ENCODE data around the gene PLIN1.

DNA sequence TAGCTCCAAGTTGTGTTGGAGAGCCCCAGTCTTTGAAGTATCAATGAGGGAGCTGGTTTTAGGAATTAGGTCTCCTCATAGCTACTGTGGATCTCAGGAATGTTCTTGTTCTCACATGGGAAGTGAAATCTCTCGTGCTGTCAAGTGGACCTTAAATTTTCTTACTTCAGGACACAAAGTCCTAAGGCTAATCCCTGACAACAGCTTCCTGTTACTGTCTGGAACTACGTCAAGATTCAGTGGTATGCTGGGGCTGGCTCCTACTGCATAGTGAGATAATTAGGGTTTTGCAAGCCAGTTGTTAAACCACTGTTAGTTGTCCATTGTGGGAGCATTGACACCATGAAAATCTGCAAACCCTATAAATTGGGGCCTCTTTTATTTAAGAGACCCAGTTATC is 49.1 kb upstream of the PLIN1 start:
- TF ChIP-seq, protein P1, sequence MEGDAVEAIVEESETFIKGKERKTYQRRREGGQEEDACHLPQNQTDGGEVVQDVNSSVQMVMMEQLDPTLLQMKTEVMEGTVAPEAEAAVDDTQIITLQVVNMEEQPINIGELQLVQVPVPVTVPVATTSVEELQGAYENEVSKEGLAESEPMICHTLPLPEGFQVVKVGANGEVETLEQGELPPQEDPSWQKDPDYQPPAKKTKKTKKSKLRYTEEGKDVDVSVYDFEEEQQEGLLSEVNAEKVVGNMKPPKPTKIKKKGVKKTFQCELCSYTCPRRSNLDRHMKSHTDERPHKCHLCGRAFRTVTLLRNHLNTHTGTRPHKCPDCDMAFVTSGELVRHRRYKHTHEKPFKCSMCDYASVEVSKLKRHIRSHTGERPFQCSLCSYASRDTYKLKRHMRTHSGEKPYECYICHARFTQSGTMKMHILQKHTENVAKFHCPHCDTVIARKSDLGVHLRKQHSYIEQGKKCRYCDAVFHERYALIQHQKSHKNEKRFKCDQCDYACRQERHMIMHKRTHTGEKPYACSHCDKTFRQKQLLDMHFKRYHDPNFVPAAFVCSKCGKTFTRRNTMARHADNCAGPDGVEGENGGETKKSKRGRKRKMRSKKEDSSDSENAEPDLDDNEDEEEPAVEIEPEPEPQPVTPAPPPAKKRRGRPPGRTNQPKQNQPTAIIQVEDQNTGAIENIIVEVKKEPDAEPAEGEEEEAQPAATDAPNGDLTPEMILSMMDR (conservative IDR thresholded peaks at IDR 0.05; ENCODE audit: low read depth, low read length): no peak
- TF ChIP-seq EZH2 (IDR thresholded peaks at IDR 0.05; ENCODE audit: borderline replicate concordance, low read depth, low read length, poor library complexity, severe bottlenecking): no peak
